ENCODE results near the gene HOXB4. TPM values are rescaled to one million over a fixed set of nuclear protein-coding genes. Genes with fewer than 3 reads are reported as not detected.
A peak's percentile ranks its signal among the peaks of the same experiment; 100 is the strongest.

Gene HOXB4
- total and polyA plus RNA-seq, 10 of the 15 experiments (the other 5 are each of a cell fraction or from before 2014, with no cell fraction given) = 0.35 to 5.8 (median 3.0) TPM

DNA sequence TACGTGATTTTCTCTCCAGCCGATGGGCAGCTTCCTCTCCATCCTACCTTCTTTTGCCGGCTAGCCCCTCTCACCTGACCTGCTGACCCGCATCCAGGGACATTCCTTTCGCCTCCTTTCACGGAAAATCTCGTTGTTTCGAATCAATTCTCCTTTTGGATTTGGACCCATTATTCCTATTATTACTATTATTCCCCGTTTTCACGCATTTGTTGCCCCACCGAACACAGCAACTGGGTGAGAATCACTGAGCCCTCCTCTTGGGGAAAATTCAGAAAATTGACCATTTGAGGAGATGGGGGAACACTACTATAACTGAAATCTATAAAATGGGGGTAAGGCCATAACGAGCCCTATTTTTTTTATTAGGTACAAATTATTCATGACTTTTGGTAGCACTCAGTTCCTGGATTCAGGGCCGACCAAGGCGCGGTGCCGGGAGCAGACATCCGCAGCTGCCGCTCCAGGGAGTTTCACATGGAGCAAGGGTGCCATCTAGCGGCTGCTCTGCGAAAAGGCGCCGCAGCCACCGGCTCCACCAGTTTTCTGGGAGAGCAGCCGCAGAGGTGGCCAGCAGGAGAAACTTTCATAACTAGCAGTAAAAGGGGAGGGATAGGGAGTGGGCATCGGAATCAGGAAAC, 40.2 kb upstream of the HOXB4 start (continued):
- TF ChIP-seq PBX3 (IDR thresholded peaks at IDR 0.05; ENCODE audit: insufficient replicate concordance, low read depth, low read length) = no peak
- no peak for TF ChIP-seq MAX (IDR thresholded peaks at IDR 0.05; ENCODE audit: low read depth, low read length)
- TF ChIP-seq HCFC1 (IDR thresholded peaks at IDR 0.05; ENCODE audit: low read length) = no peak
- TF ChIP-seq ZBED1 (IDR thresholded peaks at IDR 0.05; ENCODE audit: borderline replicate concordance) = no peak
- no peak for TF ChIP-seq ZNF24 (IDR thresholded peaks at IDR 0.05)
- TF ChIP-seq, protein P1, sequence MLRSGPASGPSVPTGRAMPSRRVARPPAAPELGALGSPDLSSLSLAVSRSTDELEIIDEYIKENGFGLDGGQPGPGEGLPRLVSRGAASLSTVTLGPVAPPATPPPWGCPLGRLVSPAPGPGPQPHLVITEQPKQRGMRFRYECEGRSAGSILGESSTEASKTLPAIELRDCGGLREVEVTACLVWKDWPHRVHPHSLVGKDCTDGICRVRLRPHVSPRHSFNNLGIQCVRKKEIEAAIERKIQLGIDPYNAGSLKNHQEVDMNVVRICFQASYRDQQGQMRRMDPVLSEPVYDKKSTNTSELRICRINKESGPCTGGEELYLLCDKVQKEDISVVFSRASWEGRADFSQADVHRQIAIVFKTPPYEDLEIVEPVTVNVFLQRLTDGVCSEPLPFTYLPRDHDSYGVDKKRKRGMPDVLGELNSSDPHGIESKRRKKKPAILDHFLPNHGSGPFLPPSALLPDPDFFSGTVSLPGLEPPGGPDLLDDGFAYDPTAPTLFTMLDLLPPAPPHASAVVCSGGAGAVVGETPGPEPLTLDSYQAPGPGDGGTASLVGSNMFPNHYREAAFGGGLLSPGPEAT (IDR thresholded peaks at IDR 0.05; ENCODE audit: low read depth) = no peak
- peak; percentile 59; the same call in 1 of the 2 replicates for TF ChIP-seq BMI1 (IDR thresholded peaks at IDR 0.05; ENCODE audit: borderline replicate concordance)
- TF ChIP-seq MEF2A (IDR thresholded peaks at IDR 0.05; ENCODE audit: insufficient read depth, low read depth, low read length) = no peak
- peak; percentile 88 for TF ChIP-seq SMC3 (IDR thresholded peaks at IDR 0.05; ENCODE audit: borderline replicate concordance, low read length)
- no peak for TF ChIP-seq CHD2 (IDR thresholded peaks at IDR 0.05; ENCODE audit: borderline replicate concordance, low read depth, low read length)
- no peak for TF ChIP-seq RB1 (IDR thresholded peaks at IDR 0.05; ENCODE audit: borderline replicate concordance)
- TF ChIP-seq, protein P2, sequence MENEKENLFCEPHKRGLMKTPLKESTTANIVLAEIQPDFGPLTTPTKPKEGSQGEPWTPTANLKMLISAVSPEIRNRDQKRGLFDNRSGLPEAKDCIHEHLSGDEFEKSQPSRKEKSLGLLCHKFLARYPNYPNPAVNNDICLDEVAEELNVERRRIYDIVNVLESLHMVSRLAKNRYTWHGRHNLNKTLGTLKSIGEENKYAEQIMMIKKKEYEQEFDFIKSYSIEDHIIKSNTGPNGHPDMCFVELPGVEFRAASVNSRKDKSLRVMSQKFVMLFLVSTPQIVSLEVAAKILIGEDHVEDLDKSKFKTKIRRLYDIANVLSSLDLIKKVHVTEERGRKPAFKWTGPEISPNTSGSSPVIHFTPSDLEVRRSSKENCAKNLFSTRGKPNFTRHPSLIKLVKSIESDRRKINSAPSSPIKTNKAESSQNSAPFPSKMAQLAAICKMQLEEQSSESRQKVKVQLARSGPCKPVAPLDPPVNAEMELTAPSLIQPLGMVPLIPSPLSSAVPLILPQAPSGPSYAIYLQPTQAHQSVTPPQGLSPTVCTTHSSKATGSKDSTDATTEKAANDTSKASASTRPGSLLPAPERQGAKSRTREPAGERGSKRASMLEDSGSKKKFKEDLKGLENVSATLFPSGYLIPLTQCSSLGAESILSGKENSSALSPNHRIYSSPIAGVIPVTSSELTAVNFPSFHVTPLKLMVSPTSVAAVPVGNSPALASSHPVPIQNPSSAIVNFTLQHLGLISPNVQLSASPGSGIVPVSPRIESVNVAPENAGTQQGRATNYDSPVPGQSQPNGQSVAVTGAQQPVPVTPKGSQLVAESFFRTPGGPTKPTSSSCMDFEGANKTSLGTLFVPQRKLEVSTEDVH (IDR thresholded peaks at IDR 0.05; ENCODE audit: low read depth, partially characterized antibody) = no peak
- TF ChIP-seq IKZF2 (IDR thresholded peaks at IDR 0.05) = 0 out of 4 replicates have a peak, but pooled peaks of 1 of the 2 experiments have one; percentile 14
- TF ChIP-seq NR2C1 (IDR thresholded peaks at IDR 0.05) = no peak
- no peak for TF ChIP-seq MYC (IDR thresholded peaks at IDR 0.05; ENCODE audit: insufficient read depth, insufficient read length, insufficient replicate concordance, low read length, severe bottlenecking)
- no peak for TF ChIP-seq IRF4 (IDR thresholded peaks at IDR 0.05; ENCODE audit: low read depth, low read length)
- no peak for TF ChIP-seq CEBPZ (IDR thresholded peaks at IDR 0.05; ENCODE audit: low read depth, low read length)

Data from GM12878 (cell line).